SK-N-SH (cell line): Measurements from ENCODE around the gene SLC24A1. TPM values are rescaled to one million over a fixed set of nuclear protein-coding genes. Genes with fewer than 3 reads are reported as not detected.
A peak's percentile ranks its signal among the peaks of the same experiment; 100 is the strongest.

Source experiments
- CTCF ChIA-PET: fragments of 300-600, 350-600 bp; formaldehyde crosslinking; extraction: SDS; loops from one replicate; lab custom pipeline; 2021; lab: Yijun Ruan, JAX
- POLR2A ChIA-PET: fragments of 350-600 bp; sonication (Branson Sonifier 250); formaldehyde crosslinking; extraction: SDS; loops from one replicate; lab custom pipeline; 2020; ENCODE audit warnings: antibody characterized with exemption, inconsistent platforms; lab: Yijun Ruan, JAX
- DNase-seq: peaks from one replicate; pipeline ENCODE4 v3.0.0; 2012
- H2AFZ ChIP-seq: fragments of 200-600 bp; sonication (generic); 2 replicates; pipeline ENCODE4 v1.8.1; 2016; ENCODE audit warnings: antibody characterized with exemption, mild to moderate bottlenecking, low read depth
- H3F3A ChIP-seq: fragments of 200-600 bp; sonication (generic); replicated peaks from 2 replicates; pipeline ENCODE3; 2016; ENCODE audit warnings: antibody characterized with exemption, mild to moderate bottlenecking; ENCODE audit not compliant: insufficient read depth
- H3K27ac ChIP-seq, 2 experiments: fragments of 200-500 bp in 1 of 2; fragments of 200-600 bp in 1 of 2; sonication (Bioruptor generic) in 1 of 2; sonication (generic), shearing (Covaris generic) in 1 of 2; 2 replicates each; pipeline versions ENCODE4 v1.5.1 to v1.6.1; 2014 to 2016; ENCODE audit warnings: low read depth in 2 of 2, inconsistent platforms in 1 of 2, low read length in 1 of 2, mild to moderate bottlenecking in 1 of 2, mixed read lengths in 1 of 2
- H3K27me3 ChIP-seq: fragments of 200-600 bp; sonication (generic), shearing (Covaris generic); 2 replicates; pipeline ENCODE4 v1.6.1; 2016; ENCODE audit warnings: mixed run types; ENCODE audit not compliant: insufficient read depth
- H3K36me3 ChIP-seq, 2 experiments: fragments of 200-500 bp in 1 of 2; fragments of 200-600 bp in 1 of 2; sonication (Bioruptor generic) in 1 of 2; sonication (generic) in 1 of 2; replicated peaks in 1 of 2; 2 replicates each; pipeline versions ENCODE3 to v1.5.1; 2014 to 2016; ENCODE audit warnings: low read length in 1 of 2, mild to moderate bottlenecking in 1 of 2; ENCODE audit not compliant: insufficient read depth in 2 of 2, control insufficient read depth in 1 of 2
- H3K4me1 ChIP-seq, 2 experiments: fragments of 200-500 bp in 1 of 2; fragments of 200-600 bp in 1 of 2; sonication (Bioruptor generic) in 1 of 2; sonication (generic), shearing (Covaris generic) in 1 of 2; 2 replicates each; pipeline versions ENCODE4 v1.5.1 to v1.6.1; 2014 to 2016; ENCODE audit warnings: low read depth in 1 of 2, low read length in 1 of 2, mixed run types in 1 of 2; ENCODE audit not compliant: insufficient read depth in 2 of 2, control insufficient read depth in 1 of 2
- H3K4me2 ChIP-seq: fragments of 200-600 bp; sonication (generic), shearing (Covaris generic); 2 replicates; pipeline ENCODE4 v1.6.1; 2017; ENCODE audit warnings: mixed run types
- H3K4me3 ChIP-seq, 2 experiments: fragments of 200-500 bp in 1 of 2; fragments of 200-600 bp in 1 of 2; sonication (Bioruptor generic) in 1 of 2; sonication (generic), shearing (Covaris generic) in 1 of 2; 2 replicates each; pipeline versions ENCODE4 v1.5.1 to v1.8.1; 2014 to 2016; ENCODE audit warnings: low read depth in 2 of 2, inconsistent platforms in 1 of 2, low read length in 1 of 2, mild to moderate bottlenecking in 1 of 2, mixed read lengths in 1 of 2, moderate library complexity in 1 of 2
- H3K79me2 ChIP-seq: fragments of 200-600 bp; sonication (generic); 2 replicates; pipeline ENCODE4 v1.8.1; 2017; ENCODE audit warnings: mild to moderate bottlenecking; ENCODE audit not compliant: insufficient read depth
- H3K9ac ChIP-seq: fragments of 200-600 bp; sonication (generic); 2 replicates; pipeline ENCODE4 v1.6.1; 2017; ENCODE audit warnings: mixed run types
- H3K9me2 ChIP-seq: fragments of 200-600 bp; sonication (generic); 2 replicates; pipeline ENCODE4 v1.6.1; 2017; ENCODE audit warnings: mixed run types
- H3K9me3 ChIP-seq: fragments of 200-600 bp; sonication (generic); 2 replicates; pipeline ENCODE4 v1.6.1; 2017; ENCODE audit warnings: mixed run types, mild to moderate bottlenecking, moderate library complexity
- H4K20me1 ChIP-seq: fragments of 200-600 bp; sonication (generic); 2 replicates; pipeline ENCODE4 v1.6.1; 2017; ENCODE audit warnings: mild to moderate bottlenecking, mixed run types; ENCODE audit not compliant: insufficient read depth
- CHD2 ChIP-seq: fragments of 150-350 bp; IDR thresholded peaks from 2 replicates; pipeline ENCODE4 v1.6.1; 2018; ENCODE audit warnings: low read length; ENCODE audit not compliant: partially characterized antibody
- ELF1 ChIP-seq: IDR thresholded peaks from 2 replicates; pipeline ENCODE4 v1.4.0; 2012
- EP300 ChIP-seq, 2 experiments: IDR thresholded peaks; 2 replicates each; pipeline versions ENCODE4 v1.4.0 to v1.6.1; 2012; ENCODE audit warnings: borderline replicate concordance in 1 of 2, low read depth in 1 of 2, low read length in 1 of 2
- EZH2phosphoT487 ChIP-seq: fragments of 200-600 bp; sonication (generic); IDR thresholded peaks from 2 replicates; pipeline ENCODE4 v1.6.1; 2017; ENCODE audit warnings: low read depth, mixed run types, mild to moderate bottlenecking, antibody characterized with exemption, moderate library complexity, borderline replicate concordance
- FOSL2 ChIP-seq: IDR thresholded peaks from 2 replicates; pipeline ENCODE4 v1.4.0; 2012; ENCODE audit warnings: low read depth, mild to moderate bottlenecking, moderate library complexity, borderline replicate concordance
- GABPA ChIP-seq: IDR thresholded peaks from 2 replicates; pipeline ENCODE4 v1.4.0; 2012; ENCODE audit warnings: low read depth, mild to moderate bottlenecking
- IRF3 ChIP-seq: fragments of 150-350 bp; IDR thresholded peaks from 2 replicates; pipeline ENCODE4 v1.6.1; 2016; ENCODE audit warnings: mild to moderate bottlenecking, low read depth, low read length
- MEF2A ChIP-seq: IDR thresholded peaks from 2 replicates; pipeline ENCODE4 v1.4.0; 2012; ENCODE audit warnings: low read depth, borderline replicate concordance
- NFIC ChIP-seq: IDR thresholded peaks from 2 replicates; pipeline ENCODE4 v1.4.0; 2012; ENCODE audit warnings: borderline replicate concordance
- RAD21 ChIP-seq: IDR thresholded peaks from 2 replicates; pipeline ENCODE4 v1.6.1; 2012; ENCODE audit warnings: mild to moderate bottlenecking, low read length
- RFX5 ChIP-seq: IDR thresholded peaks from 2 replicates; pipeline ENCODE4 v1.6.1; 2012; ENCODE audit warnings: mild to moderate bottlenecking, improper control_type of control experiment, low read length
- SIN3A ChIP-seq: IDR thresholded peaks from 2 replicates; pipeline ENCODE4 v1.6.1; 2012; ENCODE audit warnings: low read depth, mild to moderate bottlenecking, low read length, moderate library complexity, borderline replicate concordance
- SMC3 ChIP-seq: IDR thresholded peaks from 2 replicates; pipeline ENCODE4 v1.6.1; 2012; ENCODE audit warnings: low read depth, low read length, improper control_type of control experiment
- TAF1 ChIP-seq: IDR thresholded peaks from 2 replicates; pipeline ENCODE4 v1.6.1; 2012; ENCODE audit warnings: low read depth, mild to moderate bottlenecking, low read length, moderate library complexity, borderline replicate concordance
- TCF12 ChIP-seq: IDR thresholded peaks from 2 replicates; pipeline ENCODE4 v1.4.0; 2012
- WGBS: methylation state at CpG from one replicate; pipeline ENCODE4 v1.1.6; 2017; ENCODE audit warnings: low lambda C conversion rate; 5-methylcytosine and 5-hydroxymethylcytosine counted together
- polyA plus RNA-seq, 3 experiments: library from polyadenylated mRNA; depleted of rRNA; stranded (reverse); fragments of >200 nt; gene quantifications; 2 replicates each; pipeline ENCODE4 v1.2.3, GENCODE V29; 2012
- TF ChIP-seq, protein P1 (sequence below): fragments of 200-600 bp; sonication (generic); IDR thresholded peaks from 2 replicates; pipeline ENCODE4 v1.6.1; 2017; ENCODE audit warnings: antibody characterized with exemption, mild to moderate bottlenecking, moderate library complexity
- TF ChIP-seq, protein P2 (sequence below): IDR thresholded peaks from 2 replicates; pipeline ENCODE4 v1.4.0; 2012; ENCODE audit warnings: low read depth, borderline replicate concordance
- TF ChIP-seq, protein P3 (sequence below): IDR thresholded peaks from 2 replicates; pipeline ENCODE4; 2012

Gene SLC24A1
- polyA plus RNA-seq, 1 of the 3 experiments (the other 2 are of a cell fraction): 7.7 TPM

DNA sequence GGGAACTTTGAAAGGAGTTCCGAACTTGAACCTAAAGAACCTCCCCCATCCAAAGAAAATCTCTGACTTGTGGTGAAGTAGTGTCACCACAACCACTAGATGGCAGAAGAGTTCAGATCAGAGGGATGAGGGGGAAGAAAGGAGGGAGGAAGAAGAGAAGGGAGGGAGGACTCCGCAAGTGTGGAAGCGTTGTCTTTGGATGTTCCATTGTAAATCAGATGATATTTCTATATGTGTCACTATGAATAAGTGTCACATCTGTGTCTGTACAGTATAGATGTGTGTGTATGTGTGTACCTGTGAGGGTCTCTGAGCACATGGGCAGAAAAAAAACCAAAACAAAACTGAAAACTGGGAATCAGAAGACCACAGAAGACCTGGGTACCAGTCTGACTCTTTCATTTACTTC lies 16.9 kb downstream of the SLC24A1 start:
- Histone ChIP-seq H3K4me3 (no peak overlapping the region; a peak in 1 of 4 replicates), H3F3A (no peaks in the 10 kb centered on the region), H3K27me3 (no peaks in the 10 kb centered on the region), H3K79me2 (no peaks in the 10 kb centered on the region), H4K20me1 (no peaks in the 10 kb centered on the region), H3K9me2 (no peaks in the 10 kb centered on the region), H2AFZ (peak overlapping the region; percentile 25; the same call in 1 of the 2 replicates), H3K27ac (no peak overlapping the region), H3K4me1 (peaks cover 0 to 7% of the 10 kb centered on the region in 2 experiments; a peak in 1 of 4 replicates), H3K9ac (no peak overlapping the region), H3K9me3 (no peaks in the 10 kb centered on the region), H3K36me3 (no peaks in the 10 kb centered on the region), H3K4me2 (no peak overlapping the region)
- TF ChIP-seq MEF2A: no peak
- no peak for TF ChIP-seq CHD2
- peak; percentile 81 for TF ChIP-seq SMC3
- TF ChIP-seq IRF3: no peak
- TF ChIP-seq, protein P1, sequence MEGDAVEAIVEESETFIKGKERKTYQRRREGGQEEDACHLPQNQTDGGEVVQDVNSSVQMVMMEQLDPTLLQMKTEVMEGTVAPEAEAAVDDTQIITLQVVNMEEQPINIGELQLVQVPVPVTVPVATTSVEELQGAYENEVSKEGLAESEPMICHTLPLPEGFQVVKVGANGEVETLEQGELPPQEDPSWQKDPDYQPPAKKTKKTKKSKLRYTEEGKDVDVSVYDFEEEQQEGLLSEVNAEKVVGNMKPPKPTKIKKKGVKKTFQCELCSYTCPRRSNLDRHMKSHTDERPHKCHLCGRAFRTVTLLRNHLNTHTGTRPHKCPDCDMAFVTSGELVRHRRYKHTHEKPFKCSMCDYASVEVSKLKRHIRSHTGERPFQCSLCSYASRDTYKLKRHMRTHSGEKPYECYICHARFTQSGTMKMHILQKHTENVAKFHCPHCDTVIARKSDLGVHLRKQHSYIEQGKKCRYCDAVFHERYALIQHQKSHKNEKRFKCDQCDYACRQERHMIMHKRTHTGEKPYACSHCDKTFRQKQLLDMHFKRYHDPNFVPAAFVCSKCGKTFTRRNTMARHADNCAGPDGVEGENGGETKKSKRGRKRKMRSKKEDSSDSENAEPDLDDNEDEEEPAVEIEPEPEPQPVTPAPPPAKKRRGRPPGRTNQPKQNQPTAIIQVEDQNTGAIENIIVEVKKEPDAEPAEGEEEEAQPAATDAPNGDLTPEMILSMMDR: peak; percentile 86
- TF ChIP-seq NFIC: no peak
- peak; percentile 59 for TF ChIP-seq RFX5
- TF ChIP-seq GABPA: no peak
- TF ChIP-seq RAD21: peak; percentile 90
- TF ChIP-seq, protein P2, sequence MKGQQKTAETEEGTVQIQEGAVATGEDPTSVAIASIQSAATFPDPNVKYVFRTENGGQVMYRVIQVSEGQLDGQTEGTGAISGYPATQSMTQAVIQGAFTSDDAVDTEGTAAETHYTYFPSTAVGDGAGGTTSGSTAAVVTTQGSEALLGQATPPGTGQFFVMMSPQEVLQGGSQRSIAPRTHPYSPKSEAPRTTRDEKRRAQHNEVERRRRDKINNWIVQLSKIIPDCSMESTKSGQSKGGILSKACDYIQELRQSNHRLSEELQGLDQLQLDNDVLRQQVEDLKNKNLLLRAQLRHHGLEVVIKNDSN: no peak
- TF ChIP-seq TAF1: no peak
- TF ChIP-seq ELF1: no peak
- TF ChIP-seq, protein P3, sequence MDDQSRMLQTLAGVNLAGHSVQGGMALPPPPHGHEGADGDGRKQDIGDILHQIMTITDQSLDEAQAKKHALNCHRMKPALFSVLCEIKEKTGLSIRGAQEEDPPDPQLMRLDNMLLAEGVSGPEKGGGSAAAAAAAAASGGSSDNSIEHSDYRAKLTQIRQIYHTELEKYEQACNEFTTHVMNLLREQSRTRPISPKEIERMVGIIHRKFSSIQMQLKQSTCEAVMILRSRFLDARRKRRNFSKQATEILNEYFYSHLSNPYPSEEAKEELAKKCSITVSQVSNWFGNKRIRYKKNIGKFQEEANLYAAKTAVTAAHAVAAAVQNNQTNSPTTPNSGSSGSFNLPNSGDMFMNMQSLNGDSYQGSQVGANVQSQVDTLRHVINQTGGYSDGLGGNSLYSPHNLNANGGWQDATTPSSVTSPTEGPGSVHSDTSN: no peak
- no peak for TF ChIP-seq EZH2phosphoT487
- TF ChIP-seq SIN3A: no peak
- TF ChIP-seq FOSL2: no peak
- TF ChIP-seq TCF12: no peak
- TF ChIP-seq EP300 (IDR thresholded peaks at IDR 0.05; ENCODE audit: borderline replicate concordance in 1 of 2, low read depth in 1 of 2, low read length in 1 of 2): no peak
- WGBS: 8% methylated on average over 3 of the region's 3 CpGs
- POLR2A ChIA-PET: no interaction called here
- DNase-seq: peak; percentile 79
- CTCF ChIA-PET: interaction anchor here (0.6 to 8.7 kb wide), 51 partner anchors 10 to 777 kb away, joined by 3 to 85 read pairs (median 4); partner anchors contain the start of genes INTS14, RAB11A and SLC24A1
